Measurements from ENCODE around the gene GNB1L.

- TF ChIP-seq EZH2 (IDR thresholded peaks at IDR 0.05; ENCODE audit: borderline replicate concordance, low read depth, low read length) (no peak), ZBTB43 (CRISPR knock-in tag; IDR thresholded peaks at IDR 0.05) (no peak), MAFK (IDR thresholded peaks at IDR 0.05; ENCODE audit: low read length) (no peak)
These were observed 44.3 kb upstream of the GNB1L start for GRCh38 chr22:19898831-19899567.
